Pancreas (tissue), 10 donors: ENCODE data around the gene HAUS7. TPM values are rescaled to one million over a fixed set of nuclear protein-coding genes. Genes with fewer than 3 reads are reported as not detected.

Source experiments
- ATAC-seq, 4 donors: fragments of 200-7000 bp; cut with Tn5 transposase; one replicate each; pipeline versions ENCODE4 v1.8.0 to v1.9.1; 2020; ENCODE audit warnings: mild to moderate bottlenecking in 4 of 4, moderate library complexity in 4 of 4
- DNase-seq, 6 donors: peaks; one replicate each; pipeline ENCODE4 v3.0.0-alpha.2; 2020
- FAIRE-seq: peaks from 2 replicates; lab custom pipeline; 2012; peaks lifted over from hg19 to GRCh38; lab: Jason Lieb, UNC
- H3K27ac ChIP-seq, 4 donors: fragments of 200-600 bp; sonication (generic); 1 replicate in 3 of 4; 2 replicates in 1 of 4; pipeline versions ENCODE4 v1.5.0 to v1.8.0; 2020
- H3K27me3 ChIP-seq, 4 donors: fragments of 200-600 bp; one replicate each; pipeline ENCODE4 v1.8.0; 2021
- H3K36me3 ChIP-seq, 3 donors: fragments of 200-600 bp; sonication (generic) in 1 of 3; one replicate each; pipeline versions ENCODE4 v1.5.0 to v1.8.0; 2020 to 2021
- H3K4me1 ChIP-seq, 3 donors: fragments of 200-600 bp; one replicate each; pipeline ENCODE4 v1.8.0; 2021
- H3K4me3 ChIP-seq, 4 donors: fragments of 200-600 bp; sonication (generic) in 2 of 4; one replicate each; pipeline versions ENCODE4 v1.5.0 to v1.8.0; 2020 to 2021
- H3K9me3 ChIP-seq, 4 donors: fragments of 200-600 bp; one replicate each; pipeline ENCODE4 v1.8.0; 2021
- WGBS, 2 donors: extraction: QIAGEN DNeasy Blood & Tissue Kit; methylation state at CpG; one replicate each; pipeline ENCODE4 v1.1.7; 2013; 5-methylcytosine and 5-hydroxymethylcytosine counted together
- intact Hi-C, 3 donors: fragments of 100-400 bp; cut with DNase I; formaldehyde crosslinking; loops; one replicate each; pipeline versions ENCODE4 v1.11.1 to v1.14.2; 2022
- polyA plus RNA-seq, 2 donors: library from polyadenylated mRNA; stranded (reverse); fragments of 200-250 nt; gene quantifications; one replicate each; pipeline ENCODE4 v1.2.3, GENCODE V29; 2013
- total RNA-seq, 6 donors: library from RNA; stranded (reverse); fragmentation: NEBNext Ultra II Directional in 4 of 6; extraction: Animal tissue kit (Norgen Biotek cat#: 25700) in 4 of 6; gene quantifications; one replicate each; pipeline versions ENCODE4 v1.2.1 to v1.2.4, GENCODE V29; 2021 to 2023
- TF ChIP-seq, protein P1 (sequence below), 4 donors: fragments of 200-600 bp; sonication (generic) in 3 of 4; IDR thresholded peaks; one replicate each; pipeline versions ENCODE4 v1.5.0 to v1.8.0; 2021; ENCODE audit warnings: antibody characterized with exemption in 4 of 4
- donor health status: healthy with polysubstance abuse.
- donor health status: DM: no; HTN: no; CAD: no; lungs with moderate emphysema.
- donor health status: DM: no; HTN: no; CAD: no.
- donor health status: control.
- donor health status: control.
- donor health status: Bipolar disorder and iron deficiency.
- donor health status: DM: yes; HTN: yes; CAD: no.
- donor health status: DM: no; HTN: no; CAD: no.
- donor health status: DM: no; HTN: no; CAD: no.
- donor health status: DM: yes; HTN: yes; CAD: no.

HAUS7 gene
- total and polyA plus RNA-seq, 8 donors = 4.9 to 44.1 (median 9.5) TPM

DNA sequence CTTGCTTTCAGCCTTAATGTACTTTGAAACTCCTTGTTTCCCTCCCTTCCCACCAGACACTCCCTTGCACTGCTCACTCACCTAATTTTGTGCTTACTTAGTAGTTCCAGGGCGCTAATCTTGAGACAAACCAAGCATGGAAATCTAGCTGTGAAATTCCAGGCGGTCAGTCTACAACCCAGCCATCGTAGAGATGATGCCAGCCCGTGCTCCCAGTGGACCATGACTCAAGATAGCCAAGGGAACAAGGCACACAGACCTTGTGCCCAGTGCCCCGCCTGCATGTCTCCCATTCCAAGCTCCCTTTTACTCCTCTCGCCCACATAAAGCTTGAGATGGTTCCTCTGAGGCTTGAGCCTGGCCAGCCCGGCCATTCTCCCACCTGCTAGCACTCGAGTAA is 35.6 kb downstream of the HAUS7 start:
- 73 to 81% methylated on average over 8 of the region's 8 CpGs for WGBS, 2 donors
- Histone ChIP-seq H3K27ac (no peak overlapping the region), H3K4me3 (no peak overlapping the region), H3K36me3 (no peaks in the 10 kb centered on the region), H3K27me3 (peaks cover 0 to 11% (median 0%) of the 10 kb centered on the region in 4 donors), H3K9me3 (no peaks in the 10 kb centered on the region), H3K4me1 (no peaks in the 10 kb centered on the region)
- FAIRE-seq (no peak), ATAC-seq (no peak), DNase-seq (no peak)
- TF ChIP-seq, protein P1, sequence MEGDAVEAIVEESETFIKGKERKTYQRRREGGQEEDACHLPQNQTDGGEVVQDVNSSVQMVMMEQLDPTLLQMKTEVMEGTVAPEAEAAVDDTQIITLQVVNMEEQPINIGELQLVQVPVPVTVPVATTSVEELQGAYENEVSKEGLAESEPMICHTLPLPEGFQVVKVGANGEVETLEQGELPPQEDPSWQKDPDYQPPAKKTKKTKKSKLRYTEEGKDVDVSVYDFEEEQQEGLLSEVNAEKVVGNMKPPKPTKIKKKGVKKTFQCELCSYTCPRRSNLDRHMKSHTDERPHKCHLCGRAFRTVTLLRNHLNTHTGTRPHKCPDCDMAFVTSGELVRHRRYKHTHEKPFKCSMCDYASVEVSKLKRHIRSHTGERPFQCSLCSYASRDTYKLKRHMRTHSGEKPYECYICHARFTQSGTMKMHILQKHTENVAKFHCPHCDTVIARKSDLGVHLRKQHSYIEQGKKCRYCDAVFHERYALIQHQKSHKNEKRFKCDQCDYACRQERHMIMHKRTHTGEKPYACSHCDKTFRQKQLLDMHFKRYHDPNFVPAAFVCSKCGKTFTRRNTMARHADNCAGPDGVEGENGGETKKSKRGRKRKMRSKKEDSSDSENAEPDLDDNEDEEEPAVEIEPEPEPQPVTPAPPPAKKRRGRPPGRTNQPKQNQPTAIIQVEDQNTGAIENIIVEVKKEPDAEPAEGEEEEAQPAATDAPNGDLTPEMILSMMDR (IDR thresholded peaks at IDR 0.05) = no peak
- intact Hi-C loops = no loop called here

DNA sequence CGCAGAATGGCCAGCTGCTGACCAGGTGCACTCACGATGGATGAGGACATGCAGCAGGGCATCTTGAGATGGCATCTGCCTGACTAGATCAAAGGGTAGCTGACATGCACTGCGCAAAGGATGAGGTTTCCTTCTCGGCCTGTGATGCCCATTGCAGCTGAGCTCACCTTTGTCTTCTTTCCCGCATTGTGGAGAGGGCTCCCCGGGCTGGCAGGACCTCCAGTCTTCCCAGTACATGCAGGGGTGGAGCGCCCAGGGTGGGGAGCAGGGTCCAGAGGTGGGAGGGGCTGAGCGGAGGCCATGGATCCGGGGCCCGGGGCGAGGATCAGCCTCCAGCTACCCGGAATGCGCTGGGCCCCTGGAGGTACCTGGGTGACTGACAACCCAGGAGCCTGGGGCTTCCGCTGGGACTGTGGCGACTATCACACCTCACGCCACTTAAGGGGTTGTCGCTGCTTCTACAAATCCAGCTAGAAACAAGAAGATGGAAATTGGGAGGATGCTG is 36.5 kb downstream of the HAUS7 start:
- FAIRE-seq (no peak), DNase-seq (no peak), ATAC-seq (no peak)
- peaks cover 0 to 10% (median 0%) of the 10 kb centered on the region in 4 donors for H3K27me3 ChIP-seq
- H3K4me3 ChIP-seq = no peak overlapping the region
- H3K27ac ChIP-seq = no peak overlapping the region
- TF ChIP-seq, protein P1 (IDR thresholded peaks at IDR 0.05) = no peak
- 79 to 84% methylated on average over 17 of the region's 17 CpGs for WGBS, 2 donors
- no peaks in the 10 kb centered on the region for H3K36me3 ChIP-seq
- H3K4me1 ChIP-seq = no peaks in the 10 kb centered on the region
- intact Hi-C loops = no loop called here
- no peaks in the 10 kb centered on the region for H3K9me3 ChIP-seq

DNA sequence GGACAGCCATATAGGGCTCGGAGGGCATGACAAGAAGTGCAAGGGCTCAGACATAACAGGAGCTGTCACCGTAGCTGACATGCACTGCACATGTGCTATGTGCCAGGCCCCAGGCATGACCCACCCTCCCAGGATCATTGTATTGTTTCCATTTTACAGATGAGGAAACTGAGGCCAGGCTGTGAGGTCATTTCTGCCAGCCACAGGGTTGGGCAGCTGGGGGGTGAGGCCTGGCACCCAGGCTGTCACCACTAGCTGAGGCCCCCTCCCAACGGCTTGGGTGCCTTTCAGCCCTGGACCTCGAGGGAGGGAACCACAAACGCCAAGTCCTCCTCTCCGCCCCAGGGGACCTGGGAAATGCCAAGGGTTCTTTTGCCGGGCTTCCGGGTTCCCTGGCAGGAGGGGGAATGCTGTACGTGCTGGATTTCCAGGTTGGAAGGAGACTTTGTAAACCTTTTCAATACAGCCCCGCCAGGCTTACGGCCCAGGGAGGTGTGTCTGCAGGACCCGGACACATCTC is 37.2 kb downstream of the HAUS7 start:
- Histone ChIP-seq H3K27ac (no peak overlapping the region), H3K27me3 (peaks cover 0 to 10% (median 0%) of the 10 kb centered on the region in 4 donors), H3K4me1 (no peaks in the 10 kb centered on the region), H3K36me3 (no peaks in the 10 kb centered on the region), H3K9me3 (no peaks in the 10 kb centered on the region), H3K4me3 (no peak overlapping the region)
- DNase-seq (no peak), ATAC-seq (no peak), FAIRE-seq (no peak)
- TF ChIP-seq, protein P1 (IDR thresholded peaks at IDR 0.05) = no peak
- intact Hi-C loops = no loop called here
- 70 to 73% methylated on average over 12 of the region's 12 CpGs for WGBS, 2 donors

DNA sequence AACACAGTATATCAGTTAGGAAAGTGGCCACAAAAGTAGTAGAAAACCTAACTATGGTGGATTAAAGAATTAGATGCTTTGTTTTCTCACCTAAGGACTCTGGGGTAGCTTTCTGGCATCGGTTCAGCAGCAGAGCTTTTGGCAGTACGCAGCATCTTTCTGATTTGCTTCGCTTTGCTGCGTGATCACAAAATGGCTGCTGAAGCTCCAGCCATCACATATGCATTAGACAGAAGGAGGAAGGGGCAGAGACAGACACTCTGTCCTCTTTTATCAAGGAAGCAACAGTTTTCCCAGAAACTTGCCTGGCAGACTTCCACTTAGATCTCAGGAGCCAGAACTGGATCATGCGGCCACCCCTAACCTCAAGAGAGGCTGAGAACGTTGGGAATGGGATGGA is 39.6 kb downstream of the HAUS7 start:
- H3K4me3 ChIP-seq = no peak overlapping the region
- DNase-seq (no peak), ATAC-seq (no peak), FAIRE-seq (no peak)
- H3K27ac ChIP-seq = no peak overlapping the region
- 73 to 80% methylated on average over 6 of the region's 6 CpGs for WGBS, 2 donors
- no peaks in the 10 kb centered on the region for H3K4me1 ChIP-seq
- H3K36me3 ChIP-seq = no peaks in the 10 kb centered on the region
- peaks cover 0 to 6% (median 0%) of the 10 kb centered on the region in 4 donors for H3K27me3 ChIP-seq
- H3K9me3 ChIP-seq = no peaks in the 10 kb centered on the region
- TF ChIP-seq, protein P1 (IDR thresholded peaks at IDR 0.05) = no peak
- intact Hi-C loops = no loop called here

DNA sequence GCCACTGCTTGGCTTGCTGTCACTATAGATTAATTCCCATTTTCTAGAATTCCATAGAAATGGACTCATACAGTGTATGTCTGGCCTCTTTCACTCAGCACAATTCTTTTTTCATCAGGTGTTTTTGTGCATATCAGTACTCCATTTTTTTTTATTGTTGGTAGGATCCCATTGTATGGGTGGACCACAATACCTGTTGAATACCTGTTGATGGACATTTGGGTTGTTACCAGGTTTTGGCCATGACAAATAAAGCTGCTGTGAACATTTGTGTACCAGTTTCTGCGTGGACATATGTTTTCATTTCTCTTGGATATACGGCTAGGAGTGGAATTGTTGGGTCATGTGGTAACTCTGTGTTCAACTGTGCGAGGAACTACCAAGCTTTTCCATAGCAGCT is 44.2 kb downstream of the HAUS7 start:
- no peak for DNase-seq
- Histone ChIP-seq H3K4me1 (no peaks in the 10 kb centered on the region), H3K4me3 (no peak overlapping the region), H3K27ac (no peak overlapping the region), H3K36me3 (no peaks in the 10 kb centered on the region), H3K9me3 (no peaks in the 10 kb centered on the region), H3K27me3 (peaks cover 0 to 11% (median 0%) of the 10 kb centered on the region in 4 donors)
- 84 to 87% methylated on average over 3 of the region's 3 CpGs for WGBS, 2 donors
- no peak for ATAC-seq
- intact Hi-C loops = no loop called here
- FAIRE-seq = no peak
- TF ChIP-seq, protein P1 (IDR thresholded peaks at IDR 0.05) = no peak
